ENCODE results near the gene LY6G6F.
A peak's percentile ranks its signal among the peaks of the same experiment; 100 is the strongest.

Gene LY6G6F

GRCh38 chr6:31723980-31724691 is 17.5 kb downstream of the LY6G6F start:
- DNase-seq (ENCODE audit: low read depth), result no peak

DNA sequence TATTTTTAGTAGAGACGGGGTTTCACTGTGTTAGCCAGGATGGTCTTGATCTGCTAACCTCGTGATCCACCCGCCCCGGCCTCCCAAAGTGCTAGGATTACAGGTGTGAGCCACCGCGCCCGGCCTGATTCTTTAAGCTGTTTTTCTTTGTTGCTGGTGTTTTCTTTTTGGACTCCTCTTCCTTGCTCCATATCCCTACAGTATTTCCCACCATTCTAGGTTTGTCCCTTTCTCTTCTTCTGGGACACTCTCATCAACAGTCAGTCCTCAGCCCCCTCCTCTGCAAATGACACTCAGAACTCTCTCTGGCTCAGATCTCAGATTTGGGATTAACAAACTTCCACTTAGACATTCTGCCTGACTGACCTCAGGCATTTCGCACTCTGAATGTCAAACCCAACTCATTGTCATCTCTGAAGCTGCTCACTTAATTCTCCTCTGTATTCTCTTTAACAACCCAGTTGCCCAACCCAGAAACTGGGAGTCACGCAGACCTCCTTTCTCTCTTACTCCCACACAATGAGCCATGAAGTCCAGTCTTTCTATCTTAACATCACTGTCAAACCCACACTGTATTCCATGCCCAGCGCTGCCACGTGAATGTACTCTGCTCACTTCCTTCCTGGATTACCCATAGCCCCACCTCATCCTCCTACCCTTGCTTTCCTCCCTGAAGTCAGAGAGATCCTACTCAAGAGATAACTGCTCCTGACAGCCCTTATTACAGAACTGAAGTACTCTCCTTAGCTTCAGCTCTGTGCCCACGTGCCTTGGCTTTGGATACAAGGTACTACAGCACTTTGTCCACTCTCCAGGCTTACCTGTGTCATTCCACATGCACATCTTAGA is 19.1 kb downstream of the LY6G6F start:
- no peak for DNase-seq (ENCODE audit: low read depth)

DNA sequence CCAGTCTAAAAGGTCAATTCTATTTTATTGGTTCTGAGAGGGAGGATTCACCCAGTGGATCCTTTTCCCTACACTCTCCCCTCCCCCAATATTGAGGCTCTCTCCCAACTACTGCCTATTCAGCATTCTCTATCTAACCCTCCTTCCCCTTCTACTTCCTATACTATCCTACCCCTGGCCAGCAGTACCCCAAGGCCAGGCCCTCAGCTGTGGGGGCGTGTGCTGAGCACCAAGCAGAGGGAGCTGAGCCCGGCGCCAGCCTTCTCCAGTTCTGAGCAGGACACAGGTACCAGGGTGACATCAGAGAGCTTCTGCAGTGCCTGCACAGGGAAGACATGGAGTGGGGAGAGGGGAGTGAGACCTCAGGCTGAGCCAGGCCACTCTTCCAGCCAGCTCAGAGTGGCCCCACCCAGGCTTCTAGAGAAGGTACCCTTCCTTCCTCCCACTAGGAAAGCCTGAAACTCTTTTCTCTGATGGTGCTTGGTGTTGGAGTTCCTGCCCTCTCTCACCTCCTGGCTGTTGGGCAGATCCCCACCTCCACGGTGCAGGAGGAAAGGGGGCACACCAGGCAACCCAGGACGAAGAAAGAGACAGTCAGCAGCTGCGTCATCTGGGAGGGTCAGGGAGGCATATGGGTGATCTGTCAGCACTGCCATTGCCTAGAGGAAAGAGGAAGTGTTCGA is 20.5 kb downstream of the LY6G6F start:
- DNase-seq (ENCODE audit: low read depth), result no peak

DNA sequence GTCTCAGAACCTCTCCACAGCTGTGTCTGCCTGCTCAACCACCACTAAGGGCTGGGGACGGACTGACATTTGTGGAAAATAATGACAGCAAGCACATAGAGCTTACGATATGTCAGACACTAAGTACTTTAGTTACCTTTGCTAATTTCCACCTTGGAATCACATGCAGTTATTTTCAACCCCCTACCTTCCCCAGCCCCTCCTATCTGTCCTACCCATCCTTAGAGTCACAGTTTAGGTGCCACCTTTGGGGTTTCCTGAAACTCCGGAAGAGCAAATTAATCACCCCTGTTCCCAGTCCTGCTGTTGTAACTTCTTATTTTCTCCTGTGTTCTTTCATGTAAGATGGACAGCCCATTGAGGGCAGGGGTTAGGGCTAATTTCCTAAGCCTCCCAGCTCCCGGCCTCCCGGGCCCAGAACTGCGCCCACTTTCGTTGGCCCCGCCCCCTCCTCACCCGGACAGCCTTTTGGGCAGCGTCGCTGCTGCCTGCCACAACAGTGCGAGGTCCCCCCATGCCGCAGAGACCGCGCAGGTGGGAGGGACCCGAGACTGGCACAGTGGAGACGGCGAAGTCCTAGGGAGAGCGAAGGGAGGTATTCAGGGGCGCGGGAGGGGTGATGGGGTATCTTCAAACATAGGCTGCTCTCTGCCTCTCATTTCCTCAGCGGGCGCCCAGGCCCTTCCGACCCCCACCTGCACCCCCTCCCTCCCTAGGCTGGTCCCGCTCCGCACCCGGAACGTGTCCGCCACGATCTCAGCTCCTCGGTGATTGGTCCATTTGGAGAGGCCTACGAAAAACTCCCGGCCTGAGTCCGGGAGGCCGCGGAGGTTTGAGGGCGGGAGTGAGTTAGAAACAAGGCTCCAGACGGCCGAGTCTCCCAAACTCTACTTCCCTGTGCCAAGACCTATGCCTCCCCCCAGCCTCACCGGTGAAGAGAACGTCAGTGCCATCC is 21.3 kb downstream of the LY6G6F start:
- no peak for DNase-seq (ENCODE audit: low read depth)

DNA sequence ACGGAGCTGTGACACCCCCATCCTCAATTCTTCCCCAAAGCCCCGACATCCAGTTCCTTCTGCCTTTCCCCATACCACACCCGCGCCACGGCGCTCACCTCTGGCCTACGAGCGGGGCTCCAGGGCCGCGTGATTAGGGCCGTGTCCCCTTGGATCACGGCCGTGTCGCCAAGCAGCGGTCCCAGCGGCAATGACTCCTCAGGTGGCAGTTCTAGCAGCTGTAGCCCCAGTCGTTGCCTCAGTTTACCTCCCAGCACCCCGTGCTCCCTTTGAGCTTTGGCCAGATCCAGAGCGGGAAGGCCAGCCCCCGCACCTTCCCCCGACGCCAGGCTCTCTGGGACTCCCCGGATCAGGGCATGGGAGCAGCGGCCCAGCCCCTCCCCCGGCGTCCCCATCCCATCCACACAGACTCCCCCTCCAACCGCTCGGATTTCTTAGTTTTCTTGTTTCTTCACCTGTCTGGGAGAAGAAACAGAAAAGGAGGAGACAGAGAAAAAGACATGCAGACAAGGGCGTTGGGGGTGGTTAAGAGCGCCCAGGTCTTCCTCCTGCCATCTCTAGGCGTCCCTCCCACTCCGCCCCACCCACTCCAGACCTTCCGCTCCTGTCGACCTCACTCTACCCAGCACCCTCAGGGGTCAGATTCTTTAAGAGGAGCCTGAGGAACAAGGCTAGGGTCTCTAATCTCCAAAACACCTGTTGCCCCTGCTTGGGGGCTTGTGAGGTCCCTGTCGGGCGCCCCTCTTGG is 22.3 kb downstream of the LY6G6F start, which contains the start of gene DDAH2:
DDAH2 (minus strand) TSS at position 533 of the 748 bp plus-strand sequence; CDS start at position 395, 138 bp downstream.
- DNase-seq (ENCODE audit: low read depth), result no peak

DNA sequence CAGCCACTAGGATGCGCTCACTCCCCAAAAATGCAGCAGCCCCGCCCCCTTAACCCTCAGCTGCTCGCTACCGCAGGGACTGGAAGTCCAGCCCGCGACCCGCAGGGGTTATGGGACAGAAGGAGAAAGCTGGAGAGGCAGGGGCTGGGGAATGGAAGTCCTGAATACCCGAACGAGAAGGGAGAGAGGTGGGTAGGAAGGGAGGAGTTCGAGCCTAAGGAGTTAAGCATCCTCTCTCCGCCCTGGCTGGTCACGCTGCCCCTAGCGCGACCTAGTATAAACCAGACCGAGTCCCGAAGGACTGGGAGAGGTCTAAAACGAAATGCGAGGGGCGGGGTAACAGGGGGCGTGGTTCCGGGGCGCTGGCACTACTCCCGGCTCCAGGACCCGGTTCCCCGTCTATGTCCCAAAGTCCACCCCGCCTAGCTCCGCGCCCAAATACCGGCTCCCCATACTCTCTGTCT is 22.9 kb downstream of the LY6G6F start:
- DNase-seq (ENCODE audit: low read depth), result peak; percentile 72

- peak; percentile 45 for DNase-seq (ENCODE audit: low read depth)
These were observed 23.4 kb downstream of the LY6G6F start for GRCh38 chr6:31729979-31730630.

GRCh38 chr6:31730631-31731086 is 24.0 kb downstream of the LY6G6F start:
- DNase-seq (ENCODE audit: low read depth), result no peak

GRCh38 chr6:31732029-31732428 is 25.4 kb downstream of the LY6G6F start:
- DNase-seq (ENCODE audit: low read depth), result no peak

DNA sequence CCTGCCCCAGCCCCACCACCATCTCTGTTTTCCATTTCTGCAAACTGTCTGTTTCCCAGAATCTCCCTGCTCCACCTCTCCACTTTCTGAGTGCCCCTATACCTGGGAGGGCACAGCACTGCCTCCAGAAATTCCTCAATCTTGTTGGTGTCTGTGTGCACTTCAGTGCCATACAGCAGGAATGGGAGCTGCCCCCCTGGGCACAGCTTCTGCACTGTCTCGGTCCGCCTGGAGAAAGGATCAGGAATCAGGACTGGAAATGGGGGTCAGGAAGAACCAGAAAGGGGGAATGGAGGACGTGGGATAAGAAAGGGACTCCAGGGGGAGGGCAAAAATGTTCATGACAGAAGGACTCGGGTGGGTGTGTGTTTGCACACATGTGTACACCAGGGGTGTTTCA is 27.1 kb downstream of the LY6G6F start:
- no peak for DNase-seq (ENCODE audit: low read depth)

GRCh38 chr6:31734247-31734820 is 27.7 kb downstream of the LY6G6F start:
- no peak for DNase-seq (ENCODE audit: low read depth)

- DNase-seq (ENCODE audit: low read depth), result peak; percentile 39
These were observed 28.2 kb downstream of the LY6G6F start for GRCh38 chr6:31734821-31735406.

- DNase-seq (ENCODE audit: low read depth), result peak; percentile 71
These were observed 29.5 kb downstream of the LY6G6F start, which contains the start of gene CLIC1 for GRCh38 chr6:31736021-31736767. TSS of gene CLIC1 (minus strand) at chr6:31736530. CDS start at chr6:31736300, 230 bp downstream.

- no peak for DNase-seq (ENCODE audit: low read depth)
These were observed 30.2 kb downstream of the LY6G6F start for GRCh38 chr6:31736768-31737314.

DNA sequence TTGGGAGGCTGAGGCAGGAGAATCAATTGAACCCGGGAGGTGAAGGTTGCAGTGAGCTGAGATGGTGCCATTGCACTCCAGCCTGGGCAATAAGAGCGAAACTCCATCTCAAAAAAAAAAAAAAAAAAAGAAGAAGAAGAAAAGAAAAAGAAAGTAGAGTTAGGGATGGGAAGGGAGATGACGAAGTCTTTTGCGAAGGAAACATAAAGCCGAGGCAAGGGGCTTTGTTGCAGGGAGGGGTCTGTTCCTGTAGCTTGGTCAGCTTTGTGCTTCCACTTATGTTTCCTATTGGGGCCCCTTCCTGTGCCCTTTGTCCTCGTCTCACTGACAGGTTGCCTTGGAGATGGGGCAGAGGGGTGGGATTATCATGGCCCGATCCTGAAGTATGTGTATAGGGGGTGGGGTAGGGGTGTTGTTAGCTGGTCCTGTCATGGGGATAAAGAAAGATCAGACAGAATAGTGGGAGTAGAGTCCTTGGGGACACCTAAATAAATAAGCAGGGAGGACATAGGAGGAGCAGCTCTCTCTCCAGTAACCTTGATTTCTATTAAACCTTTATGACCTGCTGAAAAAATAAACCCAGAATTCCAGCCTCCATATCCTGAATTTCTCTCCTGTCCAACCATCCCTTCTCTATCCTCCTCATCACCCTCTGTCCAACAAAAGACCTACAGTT is 30.8 kb downstream of the LY6G6F start:
- no peak for DNase-seq (ENCODE audit: low read depth)

- peak; percentile 67 for DNase-seq (ENCODE audit: low read depth)
These were observed 31.6 kb downstream of the LY6G6F start for GRCh38 chr6:31737991-31738979.
